Measurements from ENCODE around the gene SMAP2. TPM values are rescaled to one million over a fixed set of nuclear protein-coding genes. Genes with fewer than 3 reads are reported as not detected.
A peak's percentile ranks its signal among the peaks of the same experiment; 100 is the strongest.

The SMAP2 gene
- total and polyA plus RNA-seq, 8 donors, result 7.2 to 26.1 (median 12.3) TPM

DNA sequence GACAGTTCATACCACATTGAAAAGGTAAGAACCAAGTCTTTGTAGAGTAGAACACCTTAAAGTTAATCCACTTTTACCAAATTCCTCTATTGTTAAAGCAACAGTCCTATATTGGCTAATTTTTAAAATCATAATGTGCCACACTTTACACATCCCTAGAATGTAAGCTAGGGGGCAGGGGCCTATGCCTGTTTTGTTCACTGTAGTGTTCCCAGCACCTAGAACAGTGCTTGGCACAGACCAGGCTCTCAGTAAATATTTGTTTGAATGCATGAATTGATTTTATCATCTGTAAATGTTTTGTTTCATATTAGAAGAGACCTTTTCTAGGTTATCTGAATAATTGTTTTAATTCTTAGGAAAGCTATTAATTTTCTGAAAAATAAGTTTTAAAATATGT lies 9.1 kb downstream of the SMAP2 start:
- intact Hi-C loops (cut with DNase I), result no loop called here
- TF ChIP-seq, protein P1, sequence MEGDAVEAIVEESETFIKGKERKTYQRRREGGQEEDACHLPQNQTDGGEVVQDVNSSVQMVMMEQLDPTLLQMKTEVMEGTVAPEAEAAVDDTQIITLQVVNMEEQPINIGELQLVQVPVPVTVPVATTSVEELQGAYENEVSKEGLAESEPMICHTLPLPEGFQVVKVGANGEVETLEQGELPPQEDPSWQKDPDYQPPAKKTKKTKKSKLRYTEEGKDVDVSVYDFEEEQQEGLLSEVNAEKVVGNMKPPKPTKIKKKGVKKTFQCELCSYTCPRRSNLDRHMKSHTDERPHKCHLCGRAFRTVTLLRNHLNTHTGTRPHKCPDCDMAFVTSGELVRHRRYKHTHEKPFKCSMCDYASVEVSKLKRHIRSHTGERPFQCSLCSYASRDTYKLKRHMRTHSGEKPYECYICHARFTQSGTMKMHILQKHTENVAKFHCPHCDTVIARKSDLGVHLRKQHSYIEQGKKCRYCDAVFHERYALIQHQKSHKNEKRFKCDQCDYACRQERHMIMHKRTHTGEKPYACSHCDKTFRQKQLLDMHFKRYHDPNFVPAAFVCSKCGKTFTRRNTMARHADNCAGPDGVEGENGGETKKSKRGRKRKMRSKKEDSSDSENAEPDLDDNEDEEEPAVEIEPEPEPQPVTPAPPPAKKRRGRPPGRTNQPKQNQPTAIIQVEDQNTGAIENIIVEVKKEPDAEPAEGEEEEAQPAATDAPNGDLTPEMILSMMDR (IDR thresholded peaks at IDR 0.05), result no peak
- Histone ChIP-seq H3K36me3 (no peaks in the 10 kb centered on the region), H3K4me3 (no peak overlapping the region), H3K9me3 (no peaks in the 10 kb centered on the region), H3K27me3 (no peaks in the 10 kb centered on the region), H3K27ac (peak overlapping the region; percentile 22 to 87 (median 77)), H3K4me1 (peaks cover 64 to 80% (median 64%) of the 10 kb centered on the region in 3 donors)
- peak; percentile 39 to 63 (median 49) for ATAC-seq
- DNase-seq, result peak in 1 of 6 donors; percentile 41
- no peak for FAIRE-seq

DNA sequence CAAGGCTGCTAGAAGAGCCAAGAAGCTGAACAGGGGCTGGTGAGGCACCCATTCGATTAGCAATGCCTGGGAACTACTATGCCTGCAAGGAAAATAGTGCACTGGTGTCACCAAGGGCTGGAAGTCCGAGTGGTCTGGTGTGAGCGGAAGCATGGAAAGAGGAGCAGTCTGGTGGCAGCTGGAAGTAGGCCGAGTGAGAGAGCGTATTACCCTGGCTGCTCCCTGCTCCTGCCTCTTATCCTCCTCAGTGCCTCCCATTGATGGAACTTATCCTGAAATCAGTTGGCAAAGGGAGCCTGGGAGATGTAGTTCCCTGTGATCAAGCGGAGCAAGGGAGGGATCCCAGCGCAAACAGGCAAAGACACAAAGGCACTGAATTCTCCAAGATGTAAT lies 9.6 kb downstream of the SMAP2 start:
- peak; percentile 20 to 50 (median 32) for ATAC-seq
- FAIRE-seq, result no peak
- peak overlapping the region; percentile 22 to 87 (median 77) for H3K27ac ChIP-seq
- DNase-seq, result peak in 2 of 6 donors; percentile 30 to 31
- TF ChIP-seq, protein P1 (IDR thresholded peaks at IDR 0.05), result no peak
- intact Hi-C loops (cut with DNase I), result no loop called here
- no peaks in the 10 kb centered on the region for H3K9me3 ChIP-seq
- 40 to 46% methylated on average over 7 of the region's 7 CpGs for WGBS, 2 donors
- H3K4me1 ChIP-seq, result peaks cover 64 to 82% (median 64%) of the 10 kb centered on the region in 3 donors
- no peaks in the 10 kb centered on the region for H3K36me3 ChIP-seq
- H3K27me3 ChIP-seq, result no peaks in the 10 kb centered on the region
- peak overlapping the region in 1 of 4 donors; percentile 11 for H3K4me3 ChIP-seq

GRCh38 chr1:40383488-40384412 lies 10.2 kb downstream of the SMAP2 start:
- no peaks in the 10 kb centered on the region for H3K36me3 ChIP-seq
- WGBS, 2 donors, result 42 to 46% methylated on average over 9 of the region's 9 CpGs
- DNase-seq (peak in 4 of 6 donors; percentile 37 to 56 (median 44)), ATAC-seq (peak; percentile 68 to 83 (median 78)), FAIRE-seq (no peak)
- no peaks in the 10 kb centered on the region for H3K27me3 ChIP-seq
- H3K4me3 ChIP-seq, result peak overlapping the region in 1 of 4 donors; percentile 11
- intact Hi-C loops (cut with DNase I), result no loop called here
- H3K27ac ChIP-seq, result peak overlapping the region; percentile 22 to 87 (median 77)
- peaks cover 64 to 82% (median 64%) of the 10 kb centered on the region in 3 donors for H3K4me1 ChIP-seq
- H3K9me3 ChIP-seq, result no peaks in the 10 kb centered on the region
- TF ChIP-seq, protein P1 (IDR thresholded peaks at IDR 0.05), result no peak

DNA sequence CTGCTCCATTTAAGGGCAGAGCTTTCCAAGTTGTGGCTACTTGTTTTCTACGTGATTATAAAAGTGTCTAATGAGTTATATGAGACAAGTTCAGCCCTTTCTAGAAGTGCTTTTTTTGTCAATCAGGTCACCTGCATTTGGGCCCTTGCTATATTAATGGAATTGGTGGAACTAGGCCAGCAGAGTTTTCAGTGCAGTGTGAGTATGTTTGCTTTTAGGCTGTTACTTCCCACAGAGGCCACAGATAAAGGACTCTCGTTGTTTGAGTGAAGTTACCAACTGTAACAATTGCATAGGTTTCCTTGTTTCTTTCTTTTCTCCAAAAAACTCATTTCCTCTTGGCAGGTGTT lies 10.9 kb downstream of the SMAP2 start:
- Histone ChIP-seq H3K4me3 (no peak overlapping the region), H3K36me3 (no peaks in the 10 kb centered on the region), H3K27me3 (no peaks in the 10 kb centered on the region), H3K9me3 (no peaks in the 10 kb centered on the region), H3K27ac (peak overlapping the region; percentile 22 to 87 (median 77)), H3K4me1 (peaks cover 64 to 82% (median 64%) of the 10 kb centered on the region in 3 donors)
- FAIRE-seq, result no peak
- TF ChIP-seq, protein P1 (IDR thresholded peaks at IDR 0.05), result no peak
- peak in 3 of 6 donors; percentile 39 to 60 (median 47) for DNase-seq
- 4 to 6% methylated on average over 2 of the region's 2 CpGs for WGBS, 2 donors
- ATAC-seq, result peak; percentile 69 to 78 (median 74)
- intact Hi-C loops (cut with DNase I), result no loop called here

DNA sequence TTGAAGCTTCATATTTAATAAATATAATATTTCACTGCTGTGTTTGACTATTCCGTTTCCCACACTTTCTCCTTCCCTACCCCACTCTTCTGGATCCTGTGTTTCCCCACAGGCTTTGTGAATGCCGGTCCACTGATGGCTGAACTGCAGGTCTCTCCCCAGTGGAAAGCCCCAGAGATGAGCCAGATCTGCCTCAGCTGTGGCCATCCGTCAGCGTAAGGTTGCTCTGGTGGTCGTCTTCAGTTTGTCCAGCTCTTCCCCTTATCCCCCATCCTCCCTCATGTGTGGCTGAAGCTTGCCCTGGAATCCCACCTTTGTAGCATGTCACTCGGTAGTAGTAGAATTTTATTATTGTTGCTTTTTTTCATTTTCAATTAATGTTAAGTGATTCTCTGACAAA lies 11.4 kb downstream of the SMAP2 start:
- FAIRE-seq, result no peak
- intact Hi-C loops (cut with DNase I), result no loop called here
- peak overlapping the region; percentile 22 to 87 (median 77) for H3K27ac ChIP-seq

More for the DNA sequence above, 11.4 kb downstream of the SMAP2 start:
- Histone ChIP-seq H3K4me1 (peaks cover 62 to 81% (median 64%) of the 10 kb centered on the region in 3 donors), H3K9me3 (no peaks in the 10 kb centered on the region), H3K36me3 (no peaks in the 10 kb centered on the region), H3K27me3 (no peaks in the 10 kb centered on the region), H3K4me3 (no peak overlapping the region)
- DNase-seq (no peak), ATAC-seq (peak in 2 of 4 donors; percentile 7 to 12)
- 26 to 37% methylated on average over 6 of the region's 6 CpGs for WGBS, 2 donors
- TF ChIP-seq, protein P1 (IDR thresholded peaks at IDR 0.05), result no peak
